ENCODE measurements around the gene DDX23. TPM values are rescaled to one million over a fixed set of nuclear protein-coding genes. Genes with fewer than 3 reads are reported as not detected.

The DDX23 gene
- polyA plus RNA-seq, 3 donors = 97.2 to 102 (median 100) TPM

- no peak for DNase-seq (ENCODE audit: extremely low read depth in 1 of 11, low read depth in 9 of 11, low spot score in 4 of 11)
These were observed 65.1 kb downstream of the DDX23 start for GRCh38 chr12:48786591-48787544.

- DNase-seq (ENCODE audit: extremely low read depth in 1 of 11, low read depth in 9 of 11, low spot score in 4 of 11) = no peak
These were observed 68.5 kb downstream of the DDX23 start for GRCh38 chr12:48783432-48783831.

GRCh38 chr12:48782457-48783395 is 69.2 kb downstream of the DDX23 start:
- DNase-seq (ENCODE audit: extremely low read depth in 1 of 11, low read depth in 9 of 11, low spot score in 4 of 11) = no peak

- no peak for DNase-seq (ENCODE audit: extremely low read depth in 1 of 11, low read depth in 9 of 11, low spot score in 4 of 11)
These were observed 70.1 kb downstream of the DDX23 start for GRCh38 chr12:48781750-48782456.

- DNase-seq (ENCODE audit: extremely low read depth in 1 of 11, low read depth in 9 of 11, low spot score in 4 of 11) = no peak
These were observed 71.5 kb downstream of the DDX23 start for GRCh38 chr12:48780381-48781025.

- no peak for DNase-seq (ENCODE audit: extremely low read depth in 1 of 11, low read depth in 9 of 11, low spot score in 4 of 11)
These were observed 72.1 kb downstream of the DDX23 start for GRCh38 chr12:48779869-48780268.

Other genes with a start within 250 kb of the DDX23 start
- gene KANSL2, start 169.9 kb downstream of the DDX23 start, polyA plus RNA-seq (ENCODE audit: insufficient read length in 3 of 3) = 10 to 100 TPM; 43.8 to 55.5 (median 48.9) TPM
- gene CCNT1, start 135.5 kb downstream of the DDX23 start, polyA plus RNA-seq (ENCODE audit: insufficient read length in 3 of 3) = 10 to 100 TPM; 28.1 to 34.0 (median 32.4) TPM
- 100 to 1,000 TPM in 1 of 3 donors, 10 to 100 TPM in 2; 77.3 to 101 (median 96.1) TPM for gene ADCY6, start 63.1 kb downstream of the DDX23 start, polyA plus RNA-seq (ENCODE audit: insufficient read length in 3 of 3)
- gene CACNB3, start 33.7 kb downstream of the DDX23 start, polyA plus RNA-seq (ENCODE audit: insufficient read length in 3 of 3) = 10 to 100 TPM; 49.7 to 60.4 (median 56.8) TPM
- 1 to 10 TPM; 2.4 to 2.8 (median 2.6) TPM for gene RND1, start 13.7 kb upstream of the DDX23 start, polyA plus RNA-seq (ENCODE audit: insufficient read length in 3 of 3)
- 10 to 100 TPM; 16.2 to 18.9 (median 18.6) TPM for gene FKBP11, start 73.3 kb upstream of the DDX23 start, polyA plus RNA-seq (ENCODE audit: insufficient read length in 3 of 3)
- 100 to 1,000 TPM; 124 to 132 (median 130) TPM for gene ARF3, start 105.3 kb upstream of the DDX23 start, polyA plus RNA-seq (ENCODE audit: insufficient read length in 3 of 3)
- gene WNT10B, start 119.6 kb upstream of the DDX23 start, polyA plus RNA-seq (ENCODE audit: insufficient read length in 3 of 3) = under 1 TPM in 2 of 3 donors, not detected in 1; 0.08 to 0.33 TPM
- gene WNT1, start 126.2 kb upstream of the DDX23 start, polyA plus RNA-seq (ENCODE audit: insufficient read length in 3 of 3) = not detected
- 10 to 100 TPM; 75.3 to 85.3 (median 78.9) TPM for gene DDN, start 147.2 kb upstream of the DDX23 start, polyA plus RNA-seq (ENCODE audit: insufficient read length in 3 of 3)
- gene PRKAG1, start 166.6 kb upstream of the DDX23 start, polyA plus RNA-seq (ENCODE audit: insufficient read length in 3 of 3) = 10 to 100 TPM; 76.4 to 87.5 (median 80.4) TPM
- gene KMT2D, start 208.6 kb upstream of the DDX23 start, polyA plus RNA-seq (ENCODE audit: insufficient read length in 3 of 3) = 10 to 100 TPM; 44.6 to 67.6 (median 57.7) TPM
- gene RHEBL1, start 217.8 kb upstream of the DDX23 start, polyA plus RNA-seq (ENCODE audit: insufficient read length in 3 of 3) = 1 to 10 TPM; 1.6 to 2.2 (median 2.1) TPM
- gene DHH, start 242.6 kb upstream of the DDX23 start, polyA plus RNA-seq (ENCODE audit: insufficient read length in 3 of 3) = under 1 TPM; 0.26 to 0.56 (median 0.44) TPM